Right ventricle myocardium inferior (tissue), 1 donor: ENCODE data around the gene TBL2. TPM values are rescaled to one million over a fixed set of nuclear protein-coding genes. Genes with fewer than 3 reads are reported as not detected.
"Not testable (repeated sequence)": the region's sequence is repeated elsewhere in the genome, so short reads cannot be mapped to it uniquely, and the experiment has no call there.

Experiments
- ATAC-seq: fragments of 200-7000 bp; cut with Tn5 transposase; one replicate; pipeline ENCODE4 v1.9.1; 2020; ENCODE audit warnings: mild to moderate bottlenecking, moderate library complexity
- DNase-seq: peaks from one replicate; pipeline ENCODE4 v3.0.0; 2021; ENCODE audit errors: missing footprints
- intact Hi-C: fragments of 100-400 bp; cut with DNase I; formaldehyde crosslinking; loops from one replicate; pipeline ENCODE4 v1.11.0; 2022
- total RNA-seq: library from RNA; stranded (reverse); fragmentation: NEBNext Ultra II Directional; extraction: Animal tissue kit (Norgen Biotek cat#: 25700); gene quantifications from one replicate; pipeline ENCODE4 v1.2.1, GENCODE V29; 2021
- donor health status: DM: no; HTN: yes; CAD: no; lungs with severe emphysema.

Gene TBL2
- total RNA-seq, 1 donor from 2014 or later: 10.4 TPM

GRCh38 chr7:73610105-73610504 lies 31.7 kb upstream of the TBL2 start:
- intact Hi-C loops: no loop called here
- no peak for DNase-seq

GRCh38 chr7:73607692-73607983 lies 29.3 kb upstream of the TBL2 start:
- not testable (repeated sequence) for ATAC-seq
- intact Hi-C loops: loop anchor here (1.0 to 5.0 kb wide), 2 partner anchors 118 to 250 kb away; no protein-coding TSS in a partner anchor
- DNase-seq: peak; percentile 9

More at GRCh38 chr7:73610105-73610504, 31.7 kb upstream of the TBL2 start:
- no peak for ATAC-seq

GRCh38 chr7:73606801-73607691 lies 28.7 kb upstream of the TBL2 start:
- DNase-seq (peak; percentile 86), ATAC-seq (peak; percentile 49)
- intact Hi-C loops: loop anchor here (1.0 to 5.0 kb wide), 2 partner anchors 118 to 250 kb away; no protein-coding TSS in a partner anchor

- DNase-seq (peak; percentile 62), ATAC-seq (no peak)
- intact Hi-C loops: loop anchor here (5.0 kb wide), 1 partner anchor 252 kb away; no protein-coding TSS in a partner anchor
These were observed 27.3 kb upstream of the TBL2 start for GRCh38 chr7:73605601-73606220.

GRCh38 chr7:73602721-73603651 lies 24.6 kb upstream of the TBL2 start:
- DNase-seq: peak; percentile 46
- no peak for ATAC-seq
- intact Hi-C loops: no loop called here

GRCh38 chr7:73599916-73600315 lies 21.5 kb upstream of the TBL2 start:
- intact Hi-C loops: no loop called here
- DNase-seq: peak; percentile 21
- ATAC-seq: no peak

GRCh38 chr7:73599151-73599882 lies 20.9 kb upstream of the TBL2 start:
- no peak for ATAC-seq
- intact Hi-C loops: no loop called here
- peak; percentile 51 for DNase-seq

GRCh38 chr7:73597978-73598782 lies 19.8 kb upstream of the TBL2 start:
- ATAC-seq (no peak), DNase-seq (peak; percentile 21)
- intact Hi-C loops: no loop called here

GRCh38 chr7:73596191-73597065 lies 18.0 kb upstream of the TBL2 start:
- DNase-seq: peak; percentile 33
- no peak for ATAC-seq
- intact Hi-C loops: no loop called here

- peak; percentile 46 for DNase-seq
- ATAC-seq: no peak
- intact Hi-C loops: no loop called here
These were observed 17.0 kb upstream of the TBL2 start for GRCh38 chr7:73595358-73595757.

- intact Hi-C loops: no loop called here
- DNase-seq: peak; percentile 13
- no peak for ATAC-seq
These were observed 15.0 kb upstream of the TBL2 start for GRCh38 chr7:73593207-73594045.

GRCh38 chr7:73586911-73587310 lies 8.5 kb upstream of the TBL2 start:
- intact Hi-C loops: no loop called here
- no peak for ATAC-seq
- DNase-seq: peak; percentile 17

GRCh38 chr7:73585196-73585595 lies 6.8 kb upstream of the TBL2 start:
- intact Hi-C loops: no loop called here
- ATAC-seq (no peak), DNase-seq (peak; percentile 20)

- intact Hi-C loops: no loop called here
- no peak for ATAC-seq
- no peak for DNase-seq
These were observed 4.4 kb upstream of the TBL2 start for GRCh38 chr7:73582664-73583202.

GRCh38 chr7:73581006-73581405 lies 2.6 kb upstream of the TBL2 start:
- ATAC-seq, DNase-seq, intact Hi-C loops: not testable (repeated sequence)
